Endothelial cell of umbilical vein (primary cell): ENCODE measurements around the gene NEIL3.

Experiments used
- CTCF ChIP-seq, 2 donors: IDR thresholded peaks; 1 replicate in 1 of 2; 2 replicates in 1 of 2; pipeline ENCODE4 v1.5.1; 2011; ENCODE audit warnings: low read length in 2 of 2, mild to moderate bottlenecking in 2 of 2, moderate library complexity in 2 of 2, control low read depth in 1 of 2, inconsistent platforms in 1 of 2, low read depth in 1 of 2; ENCODE audit not compliant: insufficient read depth in 1 of 2; ENCODE audit errors: extremely low read depth in 1 of 2
- EZH2 ChIP-seq: IDR thresholded peaks from 2 replicates; pipeline ENCODE4 v1.6.1; 2012; ENCODE audit warnings: borderline replicate concordance, low read depth, mild to moderate bottlenecking, moderate library complexity, low read length, inconsistent platforms; ENCODE audit not compliant: severe bottlenecking
- MAX ChIP-seq: IDR thresholded peaks from 2 replicates; pipeline ENCODE4 v1.6.1; 2011; ENCODE audit not compliant: insufficient read depth, insufficient read length
- POLR2AphosphoS5 ChIP-seq: IDR thresholded peaks from 2 replicates; pipeline ENCODE4 v1.6.1; 2012; ENCODE audit warnings: low read depth, mild to moderate bottlenecking, control low read depth, low read length, moderate library complexity; ENCODE audit not compliant: insufficient read depth

DNA sequence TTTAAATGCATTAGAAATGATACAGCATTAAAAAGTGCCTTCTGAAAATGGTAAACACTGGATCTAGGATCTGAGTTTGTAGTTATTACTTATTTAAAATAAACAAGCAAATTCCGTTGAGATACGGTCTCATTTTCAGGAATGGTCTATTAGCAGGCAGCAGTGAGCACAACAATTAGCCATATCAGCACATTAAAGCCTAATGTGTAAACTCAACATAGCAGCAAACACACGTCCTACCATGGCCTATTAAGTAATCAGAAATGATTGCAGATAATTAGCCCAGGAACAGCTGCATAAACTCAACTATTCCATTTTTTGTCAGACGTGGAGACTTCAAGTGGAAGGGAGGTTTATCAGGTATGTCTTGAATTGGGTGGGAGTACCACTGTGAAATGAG, 61.8 kb downstream of the NEIL3 start:
- TF ChIP-seq CTCF (IDR thresholded peaks at IDR 0.05; ENCODE audit: extremely low read depth in 1 of 2, insufficient read depth in 1 of 2, low read depth in 1 of 2, low read length in 2 of 2), result no peak
- TF ChIP-seq EZH2, result no peak
- no peak for TF ChIP-seq MAX
- TF ChIP-seq POLR2AphosphoS5, result no peak
